Stimulated activated CD4-positive, alpha-beta T cell treated with anti-CD3 and anti-CD28 coated beads, Interleukin-2, amount 100 ng/mL, for 24 hours (primary cell): ENCODE data around the gene NKG7.
A peak's percentile ranks its signal among the peaks of the same experiment; 100 is the strongest.

Experiments
- DNase-seq, 2 donors: peaks; one replicate each; pipeline ENCODE4 v3.0.0-alpha.2; 2020

Gene NKG7

DNA sequence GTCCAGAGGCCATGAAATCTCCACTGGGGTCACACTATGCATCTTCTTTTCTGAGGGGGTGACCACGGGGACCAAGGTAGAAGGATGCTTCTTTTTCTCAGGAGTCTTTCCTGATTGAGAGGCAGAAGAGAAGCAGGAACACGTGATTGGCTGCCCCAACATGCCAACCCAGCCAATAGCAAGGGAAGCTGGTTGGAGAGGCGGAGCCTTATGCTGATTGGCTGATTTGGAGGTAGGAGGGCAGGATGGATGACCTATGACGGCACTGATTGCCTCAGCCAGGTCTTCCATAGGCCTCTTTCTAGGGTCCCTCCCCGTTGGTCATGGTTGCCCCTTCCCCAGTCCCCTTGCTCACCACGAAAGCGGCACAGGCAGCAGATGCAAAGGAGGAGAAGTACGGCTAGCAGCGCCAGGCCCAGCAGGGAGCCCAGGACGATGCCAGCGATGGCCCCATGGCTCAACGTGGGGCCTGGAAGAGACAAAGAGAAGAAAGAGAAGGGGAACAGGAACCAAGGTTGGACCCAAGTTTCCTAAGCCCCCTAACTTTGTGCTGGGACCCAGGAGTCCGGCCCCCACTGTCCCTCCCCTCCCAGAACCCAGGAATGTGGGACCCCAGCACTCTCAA is 38.5 kb downstream of the NKG7 start:
- DNase-seq: no peak

DNA sequence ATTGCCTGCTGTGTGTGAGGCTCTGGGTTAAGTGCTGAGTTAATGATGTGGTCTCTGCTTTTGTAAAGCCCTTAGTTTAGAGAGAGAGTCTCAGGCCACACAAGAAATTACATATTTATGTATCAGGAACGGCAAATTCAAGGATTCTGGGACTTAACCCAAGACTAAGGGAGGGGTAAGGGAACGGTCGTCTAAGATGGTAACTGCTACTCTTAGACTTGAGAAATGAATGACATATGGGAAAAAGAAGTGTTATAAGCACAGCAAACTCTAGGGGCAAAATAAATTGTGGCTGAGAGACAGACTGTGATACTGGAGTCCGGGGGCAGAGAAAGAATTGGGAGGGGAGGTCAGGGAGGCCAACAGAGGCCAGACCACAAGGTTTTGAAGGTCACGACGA is 40.7 kb downstream of the NKG7 start:
- DNase-seq: no peak

DNA sequence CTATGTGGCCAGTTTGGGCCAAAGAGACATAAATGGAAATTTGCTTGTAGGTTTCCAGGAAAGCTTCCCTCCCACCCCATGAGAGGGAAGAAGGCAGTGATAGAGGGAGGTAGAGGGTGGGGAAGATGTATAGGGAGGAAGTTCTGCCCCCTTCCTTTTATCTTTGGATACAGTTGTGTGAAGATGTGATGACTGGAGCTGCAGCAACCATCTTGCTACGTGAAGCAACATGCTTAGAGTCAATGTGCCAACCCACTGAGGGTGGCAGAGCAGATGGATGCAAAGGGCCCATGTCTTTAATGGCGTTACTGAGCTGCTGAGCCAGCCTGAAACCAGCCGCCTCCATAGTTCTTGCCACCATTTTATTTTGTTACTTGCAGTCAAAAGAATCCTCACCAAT is 41.3 kb downstream of the NKG7 start:
- DNase-seq: no peak

DNA sequence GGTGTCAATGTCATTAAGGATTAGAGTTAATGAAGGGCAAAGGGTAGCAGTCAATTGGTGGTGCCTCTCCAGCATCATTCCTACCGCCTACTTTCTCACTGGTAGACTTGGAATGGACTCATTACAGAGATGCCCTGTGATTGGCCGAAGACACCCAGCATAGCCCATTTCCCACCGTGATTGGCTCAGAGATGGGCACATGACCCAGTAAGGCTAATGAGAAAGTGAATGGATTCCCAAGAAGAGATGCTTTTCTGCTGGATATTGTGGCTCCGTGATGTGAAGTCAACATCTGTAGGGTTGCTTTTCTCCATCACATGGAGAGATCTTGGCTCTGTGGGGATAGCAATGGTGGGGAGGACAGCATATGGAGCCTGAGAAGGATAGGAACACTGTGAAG is 42.1 kb downstream of the NKG7 start:
- DNase-seq: no peak

- DNase-seq: no peak
These were observed 43.0 kb downstream of the NKG7 start for GRCh38 chr19:51329411-51329810.

DNA sequence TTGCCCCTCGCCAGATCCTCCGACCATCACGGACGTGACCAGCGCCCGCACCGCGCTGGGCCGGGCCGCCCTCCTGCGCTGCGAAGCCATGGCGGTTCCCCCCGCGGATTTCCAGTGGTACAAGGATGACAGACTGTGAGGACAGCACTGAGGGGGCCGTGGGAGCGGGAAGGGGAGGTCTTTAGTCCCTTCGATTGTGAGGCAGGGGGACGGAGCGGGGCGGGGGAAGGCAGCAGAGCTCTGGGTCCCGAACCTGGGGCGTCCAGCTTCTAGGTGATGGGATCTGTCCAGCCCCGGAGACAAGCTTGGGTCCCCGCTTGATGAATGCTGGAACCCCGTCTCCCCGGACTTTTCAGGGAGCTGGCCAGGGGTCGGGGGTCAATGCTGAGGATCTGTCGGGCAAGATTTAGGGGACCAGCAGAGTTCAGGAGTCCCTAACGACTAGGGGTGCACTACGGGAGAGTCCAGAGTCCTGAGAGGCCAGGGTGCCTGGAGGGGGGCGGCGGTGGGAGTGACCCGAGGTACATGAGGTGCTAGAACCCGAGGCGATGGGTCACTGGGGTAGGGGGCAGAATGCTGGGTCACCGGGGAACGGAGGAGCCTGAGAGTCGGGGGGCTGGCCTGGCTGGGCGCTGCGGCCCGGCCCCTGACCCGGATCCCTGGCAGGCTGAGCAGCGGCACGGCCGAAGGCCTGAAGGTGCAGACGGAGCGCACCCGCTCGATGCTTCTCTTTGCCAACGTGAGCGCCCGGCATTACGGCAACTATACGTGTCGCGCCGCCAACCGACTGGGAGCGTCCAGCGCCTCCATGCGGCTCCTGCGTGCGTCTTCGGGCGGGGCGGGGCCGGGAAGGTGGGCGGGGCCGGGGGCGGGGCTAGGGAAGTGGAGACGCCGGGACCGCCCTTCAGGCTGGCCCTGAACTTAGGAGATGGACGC is 45.1 kb downstream of the NKG7 start:
- DNase-seq: peak; percentile 56 to 70

DNA sequence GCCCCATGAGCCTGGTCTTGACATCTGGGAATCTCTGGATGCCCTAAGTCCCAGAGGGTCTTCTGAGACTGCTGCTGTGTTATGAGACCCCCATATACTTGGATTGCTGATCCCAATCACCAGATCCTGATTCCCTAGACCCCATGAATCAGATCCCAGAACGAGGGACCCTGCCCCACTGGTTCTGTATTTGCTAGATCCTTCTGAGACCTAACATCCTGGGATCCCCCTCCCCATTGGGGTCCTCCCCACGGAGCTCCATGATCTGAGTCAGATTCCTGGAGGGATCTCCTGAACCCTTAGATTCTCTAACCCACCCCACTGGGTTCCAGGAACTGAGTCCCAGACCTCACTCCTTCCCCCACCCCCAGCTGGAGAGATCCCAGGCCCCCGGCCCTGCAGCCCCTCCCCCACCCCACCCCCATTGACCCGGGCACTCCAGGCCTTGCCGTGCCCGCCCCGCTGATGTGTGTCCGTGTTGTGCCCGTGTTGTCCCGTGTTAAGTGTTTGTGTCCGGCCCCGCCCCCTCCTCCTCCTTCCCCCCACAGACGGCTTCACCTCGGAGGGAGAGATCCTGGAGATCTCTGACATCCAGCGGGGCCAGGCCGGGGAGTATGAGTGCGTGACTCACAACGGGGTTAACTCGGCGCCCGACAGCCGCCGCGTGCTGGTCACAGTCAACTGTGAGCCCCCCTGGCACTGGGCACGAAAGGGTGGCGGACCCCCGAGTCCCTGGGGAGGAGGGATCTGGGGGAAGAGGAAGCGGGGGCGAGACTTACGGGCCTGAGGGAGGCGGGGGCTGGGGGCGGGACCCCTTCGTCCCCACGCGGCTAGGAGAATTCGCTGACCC is 46.0 kb downstream of the NKG7 start:
- DNase-seq: no peak

GRCh38 chr19:51325161-51325976 is 47.1 kb downstream of the NKG7 start:
- no peak for DNase-seq

GRCh38 chr19:51324167-51324481 is 48.3 kb downstream of the NKG7 start:
- no peak for DNase-seq

- no peak for DNase-seq
These were observed 48.8 kb downstream of the NKG7 start for GRCh38 chr19:51323481-51324166.

DNA sequence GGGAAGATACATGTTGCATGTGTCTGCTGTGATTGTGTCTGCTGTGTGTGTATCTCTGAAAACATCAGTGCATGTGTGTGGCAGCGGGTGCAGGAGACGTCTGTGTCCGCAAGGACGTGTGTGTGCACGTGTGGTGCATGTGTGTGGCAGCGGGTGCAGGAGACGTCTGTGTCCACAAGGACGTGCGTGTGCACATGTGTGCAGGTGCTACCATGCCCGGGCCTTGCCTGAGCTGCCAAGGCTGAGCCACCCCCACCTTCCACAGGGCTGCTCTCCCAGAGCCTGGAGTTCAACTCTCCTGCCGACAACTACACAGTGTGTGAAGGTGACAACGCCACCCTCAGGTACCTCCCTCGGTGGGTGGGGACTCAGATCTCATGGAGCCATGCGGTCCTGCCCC is 50.7 kb downstream of the NKG7 start:
- DNase-seq: no peak
